Right cardiac atrium (tissue), 5 donors: ENCODE measurements around the gene OSM. TPM values are rescaled to one million over a fixed set of nuclear protein-coding genes. Genes with fewer than 3 reads are reported as not detected.

Source experiments
- ATAC-seq, 2 donors: fragments of 200-7000 bp; cut with Tn5 transposase; one replicate each; pipeline versions ENCODE4 v1.8.0 to v1.9.1; 2020; ENCODE audit warnings: moderate library complexity in 2 of 2, mild to moderate bottlenecking in 1 of 2
- DNase-seq, 3 donors: peaks; one replicate each; pipeline ENCODE4 v3.0.0-alpha.2; 2020
- H3K27ac ChIP-seq: one replicate; pipeline ENCODE4 v1.5.1; 2013; ENCODE audit warnings: mild to moderate bottlenecking, low read length, control low read depth, moderate library complexity
- H3K27me3 ChIP-seq: one replicate; pipeline ENCODE4 v1.6.1; 2013; ENCODE audit not compliant: control insufficient read depth, insufficient read depth
- H3K4me1 ChIP-seq: one replicate; pipeline ENCODE4 v1.6.1; 2013; ENCODE audit warnings: low read length; ENCODE audit not compliant: control insufficient read depth, insufficient read depth
- H3K4me3 ChIP-seq: one replicate; pipeline ENCODE4 v1.5.1; 2013; ENCODE audit warnings: low read length, control low read depth
- H3K9me3 ChIP-seq: one replicate; pipeline ENCODE4 v1.6.1; 2013; ENCODE audit warnings: low read length; ENCODE audit not compliant: control insufficient read depth
- WGBS: extraction: QIAGEN DNeasy Blood & Tissue Kit; methylation state at CpG from one replicate; pipeline ENCODE4 v1.1.7; 2013; 5-methylcytosine and 5-hydroxymethylcytosine counted together
- intact Hi-C, 4 donors: fragments of 100-400 bp; cut with DNase I; formaldehyde crosslinking; loops; one replicate each; pipeline versions ENCODE4 v1.11.0 to v1.14.0; 2022 to 2023
- polyA plus RNA-seq: library from polyadenylated mRNA; stranded (reverse); fragments of 200-250 nt; gene quantifications from one replicate; pipeline ENCODE4 v1.2.3, GENCODE V29; 2013
- total RNA-seq, 4 donors: library from RNA; stranded (reverse); fragmentation: NEBNext Ultra II Directional; extraction: Animal tissue kit (Norgen Biotek cat#: 25700); gene quantifications; one replicate each; pipeline ENCODE4 v1.2.1, GENCODE V29; 2021
- donor health status: healthy with polysubstance abuse.
- donor health status: DM: no; HTN: yes; CAD: no.
- donor health status: DM: no; HTN: no; CAD: no.
- donor health status: DM: no; HTN: yes; CAD: no; lungs with severe emphysema.
- donor health status: DM: yes; HTN: yes; CAD: no.

Gene OSM
- total and polyA plus RNA-seq, 5 donors: 0.17 to 1.5 (median 0.28) TPM

DNA sequence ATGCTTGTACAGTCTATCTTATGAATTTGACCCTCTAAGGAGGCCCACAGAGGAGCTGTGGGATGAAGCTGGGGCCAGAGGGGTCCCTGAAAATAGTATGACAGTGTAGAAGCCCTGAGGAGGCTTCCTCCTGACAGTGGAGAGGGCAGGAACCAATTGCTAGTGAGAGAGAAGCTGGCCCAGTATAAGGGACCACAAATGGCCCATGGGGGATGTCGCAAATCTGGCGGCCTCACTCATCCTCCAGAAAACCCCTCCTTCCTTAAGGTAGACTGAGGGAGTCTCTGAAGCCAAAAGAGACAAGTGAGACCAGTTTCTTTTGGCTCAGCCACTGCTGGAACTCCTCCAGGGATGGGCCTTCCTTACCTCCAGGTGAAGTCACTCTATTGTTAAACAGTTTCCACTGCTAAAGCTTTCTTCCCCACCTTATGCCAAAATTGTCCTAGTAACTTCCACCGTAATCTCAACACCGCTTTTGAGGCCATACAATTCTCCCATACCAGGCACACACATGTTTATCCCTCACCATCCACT is 40.5 kb upstream of the OSM start:
- H3K27ac ChIP-seq: peak overlapping the region; percentile 49
- H3K27me3 ChIP-seq: no peaks in the 10 kb centered on the region
- DNase-seq (peak in 2 of 3 donors; percentile 4 to 18), ATAC-seq (no peak)
- peaks cover 59% of the 10 kb centered on the region for H3K4me1 ChIP-seq
- intact Hi-C loops: no loop called here
- 59% methylated on average over 4 of the region's 4 CpGs for WGBS
- H3K4me3 ChIP-seq: no peak overlapping the region
- H3K9me3 ChIP-seq: no peaks in the 10 kb centered on the region

DNA sequence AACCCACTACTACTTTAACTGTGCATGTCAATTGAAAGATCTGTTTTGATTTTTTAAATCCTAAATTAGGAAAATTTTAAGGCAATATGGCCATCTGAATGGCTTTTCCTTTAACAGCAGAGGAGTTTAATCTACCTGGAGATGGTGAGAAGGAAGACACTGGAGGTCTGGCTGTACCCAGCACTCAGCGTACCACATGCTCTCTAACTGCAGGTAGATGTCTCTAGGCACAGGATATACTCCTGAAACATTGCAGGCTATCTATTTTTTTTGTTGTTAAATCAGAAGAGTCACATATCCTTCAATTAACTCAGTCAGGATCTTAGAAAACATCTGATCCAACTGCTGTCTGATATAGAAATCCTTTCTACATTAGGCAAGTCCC is 40.0 kb upstream of the OSM start:
- ATAC-seq (no peak), DNase-seq (no peak)
- Histone ChIP-seq H3K27me3 (no peaks in the 10 kb centered on the region), H3K27ac (no peak overlapping the region), H3K4me1 (peaks cover 59% of the 10 kb centered on the region), H3K9me3 (no peaks in the 10 kb centered on the region), H3K4me3 (no peak overlapping the region)
- intact Hi-C loops: no loop called here
- WGBS: 86% methylated on average over 1 of the region's 1 CpG

DNA sequence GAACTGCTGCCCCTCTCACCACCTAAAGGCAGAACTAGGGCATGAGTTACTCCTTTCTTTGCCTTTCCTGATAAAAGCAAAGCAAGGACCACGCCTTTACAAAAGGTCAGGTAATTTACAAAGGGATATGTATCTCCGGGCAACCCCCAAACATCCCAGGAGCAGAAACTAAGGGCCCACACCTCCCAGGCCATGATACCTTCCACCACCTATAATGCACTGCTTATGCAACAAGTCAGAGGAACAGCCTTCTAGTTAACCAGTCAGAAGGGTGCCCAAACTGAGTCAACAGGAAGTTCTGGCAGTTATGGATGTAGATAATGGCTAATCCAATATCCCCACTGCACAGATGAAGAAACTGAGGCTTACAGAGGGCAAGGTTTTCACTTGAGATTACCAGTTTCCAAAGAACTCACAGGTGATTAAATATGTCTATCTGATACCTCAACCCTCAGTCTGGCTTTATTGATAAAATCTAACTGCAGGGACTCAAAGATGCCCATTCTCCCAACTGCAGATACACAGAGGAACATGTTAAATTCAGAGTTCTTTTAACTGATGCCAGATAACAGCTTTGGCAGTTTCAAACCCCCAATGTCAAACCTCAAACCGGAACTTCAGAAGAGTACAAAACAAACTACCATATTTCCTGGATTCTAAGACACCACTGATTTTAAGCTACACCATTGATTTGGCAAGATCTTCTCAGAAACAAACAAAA is 39.4 kb upstream of the OSM start:
- intact Hi-C loops: no loop called here
- Histone ChIP-seq H3K27me3 (no peaks in the 10 kb centered on the region), H3K4me3 (no peak overlapping the region), H3K27ac (peak overlapping the region; percentile 77), H3K4me1 (peaks cover 59% of the 10 kb centered on the region), H3K9me3 (no peaks in the 10 kb centered on the region)
- WGBS: 50% methylated on average over 3 of the region's 3 CpGs
- ATAC-seq (no peak), DNase-seq (no peak)

DNA sequence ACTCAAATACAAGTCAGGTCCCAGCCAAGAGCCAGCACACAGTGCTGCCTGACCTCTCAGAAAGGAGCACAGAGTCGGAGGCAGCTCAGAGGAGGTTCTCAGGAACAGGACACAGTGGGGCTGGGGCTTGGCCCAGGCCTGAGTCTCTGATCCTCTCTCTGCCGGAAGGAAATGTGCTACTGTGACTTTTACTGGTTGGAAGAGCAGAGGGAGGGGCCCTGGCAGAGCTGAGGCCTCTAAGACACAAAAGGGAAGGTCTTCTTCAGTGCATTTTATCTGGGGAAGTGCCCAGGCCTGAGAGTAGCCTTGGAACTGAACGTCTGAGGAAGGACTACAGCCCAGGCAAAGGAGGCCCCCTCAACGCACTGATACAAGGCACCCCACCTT is 38.9 kb upstream of the OSM start:
- Histone ChIP-seq H3K4me1 (peaks cover 55% of the 10 kb centered on the region), H3K27ac (peak overlapping the region; percentile 77), H3K27me3 (no peaks in the 10 kb centered on the region), H3K4me3 (no peak overlapping the region), H3K9me3 (no peaks in the 10 kb centered on the region)
- intact Hi-C loops: no loop called here
- peak; percentile 79 to 92 (median 86) for DNase-seq
- 23% methylated on average over 4 of the region's 4 CpGs for WGBS
- ATAC-seq: peak; percentile 87 to 88

DNA sequence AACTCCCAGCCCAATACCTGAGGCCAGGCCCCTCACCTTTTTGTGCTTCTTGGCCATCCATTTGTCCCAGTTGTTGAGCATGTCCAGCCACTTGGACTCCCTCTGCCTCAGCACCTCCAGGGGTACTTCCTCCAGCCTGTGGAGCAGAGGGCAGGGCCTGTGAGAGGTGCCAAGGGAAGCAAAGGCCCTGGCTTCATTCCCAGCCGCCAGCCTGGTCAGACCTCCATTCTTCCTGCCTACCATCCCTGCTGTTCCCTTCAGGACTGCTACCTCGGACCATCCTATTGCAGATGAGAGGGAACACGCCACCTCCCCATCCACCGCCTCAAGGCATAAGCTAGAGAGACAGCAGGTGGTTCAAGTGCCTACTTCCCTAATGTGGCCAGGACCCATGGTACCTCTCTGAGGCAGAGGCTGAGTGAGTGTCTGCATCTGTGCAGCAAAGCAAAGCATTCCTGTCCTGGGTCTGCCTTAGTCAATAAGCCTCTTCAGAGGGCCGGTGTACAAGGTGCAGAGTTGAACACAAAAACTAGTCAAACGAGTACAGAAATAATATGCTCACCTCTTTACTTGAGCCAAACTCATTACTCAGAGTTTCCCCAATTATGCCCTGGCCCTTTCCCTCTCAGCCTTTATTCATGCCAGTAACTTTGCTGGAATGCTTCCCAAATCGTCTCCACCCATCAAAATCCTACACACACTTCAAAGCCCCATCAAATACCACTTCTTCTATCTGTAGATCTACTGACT is 38.0 kb upstream of the OSM start:
- intact Hi-C loops: no loop called here
- peak overlapping the region; percentile 77 for H3K27ac ChIP-seq
- no peaks in the 10 kb centered on the region for H3K9me3 ChIP-seq
- ATAC-seq (peak; percentile 4 to 45), DNase-seq (peak in 2 of 3 donors; percentile 70 to 72)
- peaks cover 47% of the 10 kb centered on the region for H3K4me1 ChIP-seq
- H3K27me3 ChIP-seq: no peaks in the 10 kb centered on the region
- 67% methylated on average over 7 of the region's 7 CpGs for WGBS
- no peak overlapping the region for H3K4me3 ChIP-seq

DNA sequence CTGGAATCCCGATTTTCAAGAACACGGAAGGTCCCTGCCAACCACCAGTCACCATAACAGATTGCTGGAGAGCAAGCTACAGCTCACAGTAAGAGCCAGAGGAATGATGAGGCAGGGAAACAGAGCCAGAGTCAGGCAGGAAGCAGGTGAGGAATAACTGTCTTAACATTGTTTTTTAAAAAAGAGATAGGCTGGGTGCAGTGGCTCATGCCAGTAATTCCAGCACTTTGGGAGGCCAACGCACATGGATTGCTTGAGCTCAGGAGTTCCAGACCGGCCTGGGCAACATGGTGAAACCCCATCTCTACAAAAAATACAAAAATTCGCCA is 36.1 kb upstream of the OSM start:
- ATAC-seq: no peak
- peaks cover 40% of the 10 kb centered on the region for H3K4me1 ChIP-seq
- DNase-seq: peak in 1 of 3 donors; percentile 19

DNA sequence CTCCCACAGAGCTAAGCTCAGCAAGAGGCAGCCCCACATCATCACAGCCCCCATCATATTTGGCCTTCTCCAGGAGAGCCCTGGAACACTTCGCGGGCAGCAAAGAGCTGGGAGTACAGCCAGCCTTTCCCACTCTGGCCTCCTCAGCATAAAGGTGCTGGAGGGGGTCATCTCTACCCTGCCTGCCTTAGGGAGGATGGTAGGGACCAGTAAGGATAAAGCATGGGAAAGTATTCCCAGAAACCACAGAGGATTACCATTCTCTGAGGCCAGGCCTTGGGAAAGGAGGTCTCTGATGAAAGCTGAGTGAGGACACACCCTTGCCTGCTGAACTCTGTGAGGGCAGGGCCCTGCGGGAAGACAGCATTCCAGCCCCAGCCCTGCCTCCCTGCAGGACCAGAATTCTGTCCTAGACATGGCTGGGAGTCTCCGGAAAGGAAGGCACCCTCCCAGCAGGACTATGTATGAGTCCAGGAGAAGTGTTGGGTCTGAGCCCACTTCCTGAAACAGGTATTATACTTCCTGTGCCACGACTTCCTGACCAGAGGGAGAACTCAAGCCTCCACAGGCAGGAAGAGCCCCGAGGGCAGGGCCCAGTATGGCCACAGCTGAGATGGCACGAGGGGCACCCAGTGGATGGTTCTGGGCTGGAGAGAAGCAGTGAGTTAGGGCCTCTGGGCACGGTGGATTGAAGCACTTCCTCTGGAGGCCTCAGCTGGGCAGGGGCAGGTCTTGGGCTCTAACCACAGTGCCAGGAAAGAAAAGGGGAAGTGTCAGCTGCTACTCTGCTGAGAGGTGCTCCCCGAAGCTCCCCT is 35.6 kb upstream of the OSM start:
- no peak overlapping the region for H3K4me3 ChIP-seq
- ATAC-seq (peak; percentile 44 to 68), DNase-seq (peak; percentile 45 to 75 (median 56))
- H3K4me1 ChIP-seq: peaks cover 39% of the 10 kb centered on the region
- H3K27ac ChIP-seq: peak overlapping the region; percentile 92
- no peaks in the 10 kb centered on the region for H3K27me3 ChIP-seq
- WGBS: 50% methylated on average over 9 of the region's 9 CpGs
- intact Hi-C loops: no loop called here
- no peaks in the 10 kb centered on the region for H3K9me3 ChIP-seq

More for the DNA sequence above, 36.1 kb upstream of the OSM start:
- 73% methylated on average over 5 of the region's 5 CpGs for WGBS
- H3K27me3 ChIP-seq: no peaks in the 10 kb centered on the region
- H3K4me3 ChIP-seq: no peak overlapping the region
- H3K27ac ChIP-seq: peak overlapping the region; percentile 92
- H3K9me3 ChIP-seq: no peaks in the 10 kb centered on the region
- intact Hi-C loops: no loop called here

DNA sequence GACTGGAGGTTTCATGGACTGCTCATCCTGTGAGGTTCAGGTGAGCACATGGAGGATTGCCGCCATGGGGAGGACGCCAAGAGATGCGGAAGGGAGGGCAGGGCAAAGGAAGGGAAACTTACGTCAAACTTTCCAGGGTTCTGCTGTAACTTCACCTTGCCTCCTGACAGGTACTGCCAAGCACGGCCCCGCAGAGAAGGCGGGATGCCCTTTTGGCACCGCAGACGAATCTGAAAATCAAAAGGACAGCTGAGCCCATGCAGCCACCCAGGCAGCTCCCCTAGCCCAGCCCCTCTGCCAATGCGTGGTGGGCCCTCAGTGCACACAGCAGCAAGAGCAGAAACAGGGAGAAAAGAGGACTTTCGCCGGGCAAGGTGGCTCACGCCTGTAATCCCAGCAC is 32.7 kb upstream of the OSM start:
- Histone ChIP-seq H3K27me3 (no peaks in the 10 kb centered on the region), H3K4me3 (no peak overlapping the region), H3K27ac (no peak overlapping the region), H3K4me1 (peaks cover 19% of the 10 kb centered on the region), H3K9me3 (no peaks in the 10 kb centered on the region)
- DNase-seq (peak in 2 of 3 donors; percentile 4 to 25), ATAC-seq (no peak)
- intact Hi-C loops: no loop called here
- WGBS: 95% methylated on average over 13 of the region's 13 CpGs

DNA sequence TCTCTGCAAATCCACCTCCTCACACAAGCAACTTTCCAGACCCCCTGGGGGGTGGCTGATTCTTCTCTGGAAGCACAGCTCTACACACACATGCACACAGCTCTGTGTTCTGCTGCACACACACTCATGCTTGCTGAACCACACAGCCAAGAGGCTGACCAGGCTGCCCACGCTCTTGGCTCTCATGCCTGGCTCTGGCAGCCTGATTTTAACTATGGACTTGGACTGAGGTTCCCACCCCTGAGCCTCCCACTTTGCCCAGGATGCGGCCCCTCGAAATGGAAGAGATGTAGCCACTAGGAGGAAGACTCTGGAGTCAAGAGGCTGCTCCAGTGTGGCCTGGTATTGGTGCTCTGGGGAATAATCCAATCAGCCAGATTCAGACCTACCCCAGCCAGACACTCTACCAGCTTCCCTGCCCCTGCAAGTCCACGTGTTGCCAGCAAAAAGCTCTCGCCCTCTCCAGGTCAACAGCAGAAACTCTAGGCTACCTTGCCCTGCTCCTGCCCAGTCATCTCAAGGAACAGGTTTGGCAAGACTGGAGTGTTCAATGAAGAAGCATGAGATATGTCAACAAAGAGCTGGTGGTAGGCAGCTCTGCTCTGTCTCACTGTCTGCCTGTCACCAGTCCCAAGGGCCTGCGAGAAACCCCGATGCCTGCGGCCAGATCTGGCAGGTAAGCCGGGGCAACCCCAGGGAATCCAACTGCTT is 31.5 kb upstream of the OSM start:
- no peak overlapping the region for H3K4me3 ChIP-seq
- ATAC-seq: no peak
- DNase-seq: peak in 1 of 3 donors; percentile 16
- no peaks in the 10 kb centered on the region for H3K27me3 ChIP-seq
- H3K4me1 ChIP-seq: peaks cover 11% of the 10 kb centered on the region
- WGBS: 86% methylated on average over 9 of the region's 9 CpGs
- H3K9me3 ChIP-seq: no peaks in the 10 kb centered on the region
- intact Hi-C loops: no loop called here
- no peak overlapping the region for H3K27ac ChIP-seq

DNA sequence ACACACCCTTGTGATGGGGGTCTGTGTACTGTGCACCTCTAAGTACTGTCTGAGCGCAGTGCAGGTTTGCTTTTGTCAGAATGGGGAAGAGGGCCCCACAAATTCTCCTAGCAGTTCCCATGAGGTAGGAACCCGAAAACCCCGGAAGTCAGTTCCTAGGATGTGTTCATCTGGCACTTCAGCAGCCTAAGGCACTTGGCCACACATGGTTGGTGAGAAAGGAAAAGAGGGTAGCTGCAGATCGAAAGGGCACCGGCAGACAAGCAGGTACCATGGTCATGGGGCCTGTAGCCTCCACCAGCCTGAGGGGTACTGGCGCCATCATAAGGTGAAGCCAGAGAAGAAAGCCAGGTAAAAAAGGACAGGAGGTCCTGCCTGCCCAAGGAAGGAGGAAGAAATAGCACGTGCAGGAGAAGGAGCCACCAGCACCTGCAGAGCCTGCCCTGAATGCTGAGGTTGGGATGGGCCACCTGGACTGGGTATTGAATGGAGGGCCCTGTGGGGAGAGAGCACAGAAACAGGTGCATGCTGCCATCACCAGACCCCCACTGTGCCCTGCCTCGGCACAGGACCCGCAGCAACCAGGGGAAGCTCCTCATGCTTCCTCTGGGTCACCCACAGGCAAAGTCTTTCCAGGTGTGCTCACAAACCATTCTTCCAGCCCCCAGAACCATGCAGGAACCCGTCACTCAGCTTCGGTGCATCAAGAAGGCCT is 30.8 kb upstream of the OSM start:
- no peak overlapping the region for H3K4me3 ChIP-seq
- 94% methylated on average over 11 of the region's 11 CpGs for WGBS
- no peaks in the 10 kb centered on the region for H3K9me3 ChIP-seq
- ATAC-seq (no peak), DNase-seq (peak in 1 of 3 donors; percentile 19)
- intact Hi-C loops: no loop called here
- H3K4me1 ChIP-seq: peaks cover 11% of the 10 kb centered on the region
- no peak overlapping the region for H3K27ac ChIP-seq
- no peaks in the 10 kb centered on the region for H3K27me3 ChIP-seq
